MCF 10A (cell line): Measurements from ENCODE around the gene CYP27C1. TPM values are rescaled to one million over a fixed set of nuclear protein-coding genes. Genes with fewer than 3 reads are reported as not detected.
"Not testable (repeated sequence)": the region's sequence is repeated elsewhere in the genome, so short reads cannot be mapped to it uniquely, and the experiment has no call there.

Experiments
- BruUV-seq: library from RNA; stranded (reverse); fragments of 400-500 nt; replicated peaks from 2 replicates; lab custom pipeline; 2021; lab: Mats Ljungman, UMichigan
- CTCF ChIA-PET: fragments of 300-600 bp; sonication (Branson Sonifier 250); formaldehyde crosslinking; extraction: SDS; loops from one replicate; lab custom pipeline; 2021; ENCODE audit warnings: antibody characterized with exemption, inconsistent platforms; lab: Yijun Ruan, JAX
- POLR2A ChIA-PET: fragments of 300-600, 350-650 bp; sonication (Branson Sonifier 250); formaldehyde crosslinking; extraction: SDS; loops from one replicate; lab custom pipeline; 2020; ENCODE audit warnings: antibody characterized with exemption, inconsistent platforms; lab: Yijun Ruan, JAX
- DNase-seq: peaks from one replicate; pipeline ENCODE4 v3.0.0-alpha.2; 2018; ENCODE audit not compliant: unreplicated experiment
- H3K27ac Mint-ChIP-seq: one replicate; pipeline ENCODE4 v1.8.0; 2022; ENCODE audit warnings: mild to moderate bottlenecking, low read depth, mixed read lengths; ENCODE audit not compliant: unreplicated experiment
- H3K27me3 Mint-ChIP-seq: one replicate; pipeline ENCODE4 v1.8.0; 2022; ENCODE audit warnings: mixed read lengths; ENCODE audit not compliant: insufficient read depth, unreplicated experiment
- H3K36me3 Mint-ChIP-seq: one replicate; pipeline ENCODE4 v1.8.0; 2022; ENCODE audit warnings: mild to moderate bottlenecking, moderate library complexity, mixed read lengths; ENCODE audit not compliant: insufficient read depth, unreplicated experiment
- H3K4me1 Mint-ChIP-seq: one replicate; pipeline ENCODE4 v1.8.0; 2022; ENCODE audit warnings: mixed read lengths; ENCODE audit not compliant: insufficient read depth, unreplicated experiment
- H3K4me3 Mint-ChIP-seq: one replicate; pipeline ENCODE4 v1.8.0; 2022; ENCODE audit warnings: mild to moderate bottlenecking, moderate library complexity, mixed read lengths; ENCODE audit not compliant: unreplicated experiment
- H3K9me3 Mint-ChIP-seq: one replicate; pipeline ENCODE4 v1.8.0; 2022; ENCODE audit warnings: mixed read lengths; ENCODE audit not compliant: unreplicated experiment
- intact Hi-C: fragments of 100-400 bp; cut with micrococcal nuclease; formaldehyde crosslinking; loops from 2 replicates; pipeline ENCODE4 v1.14.1; 2022
- total RNA-seq: library from RNA; stranded (reverse); gene quantifications from 2 replicates; pipeline ENCODE4 v1.2.3, GENCODE V29; 2022
- TF ChIP-seq, protein P1 (sequence below): fragments of 200-600 bp; IDR thresholded peaks from one replicate; pipeline ENCODE4 v1.8.0; 2022; ENCODE audit warnings: antibody characterized with exemption, mild to moderate bottlenecking; ENCODE audit not compliant: unreplicated experiment

The CYP27C1 gene
- total RNA-seq, 1 experiment from 2014 or later, result not detected

DNA sequence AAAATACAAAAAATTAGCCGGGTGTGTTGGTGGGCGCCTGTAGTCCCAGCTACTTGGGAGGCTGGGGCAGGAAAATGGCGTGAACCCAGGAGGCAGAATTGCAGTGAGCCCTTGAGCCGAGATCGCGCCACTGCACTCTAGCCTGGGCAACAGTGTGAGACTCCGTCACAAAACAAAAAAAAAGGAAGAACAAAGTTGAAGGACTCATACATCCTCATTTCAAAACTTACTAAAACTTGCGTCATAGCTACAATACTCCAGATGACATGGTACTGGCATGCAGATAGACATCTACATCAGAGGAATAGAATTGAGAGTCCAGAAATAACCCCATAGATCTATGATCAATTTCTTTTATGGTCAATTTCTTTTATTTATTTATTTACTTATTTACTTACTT is 13.6 kb upstream of the CYP27C1 start:
- Mint-ChIP-seq H3K9me3 (peaks cover 16% of the 10 kb centered on the region), H3K4me1 (no peaks in the 10 kb centered on the region), H3K4me3 (no peak overlapping the region), H3K27me3 (no peaks in the 10 kb centered on the region), H3K27ac (no peak overlapping the region), H3K36me3 (no peaks in the 10 kb centered on the region)
- intact Hi-C loops, result no loop called here
- no peak for DNase-seq
- no TSS peak for BruUV-seq
- CTCF ChIA-PET, result no interaction called here
- TF ChIP-seq, protein P1, sequence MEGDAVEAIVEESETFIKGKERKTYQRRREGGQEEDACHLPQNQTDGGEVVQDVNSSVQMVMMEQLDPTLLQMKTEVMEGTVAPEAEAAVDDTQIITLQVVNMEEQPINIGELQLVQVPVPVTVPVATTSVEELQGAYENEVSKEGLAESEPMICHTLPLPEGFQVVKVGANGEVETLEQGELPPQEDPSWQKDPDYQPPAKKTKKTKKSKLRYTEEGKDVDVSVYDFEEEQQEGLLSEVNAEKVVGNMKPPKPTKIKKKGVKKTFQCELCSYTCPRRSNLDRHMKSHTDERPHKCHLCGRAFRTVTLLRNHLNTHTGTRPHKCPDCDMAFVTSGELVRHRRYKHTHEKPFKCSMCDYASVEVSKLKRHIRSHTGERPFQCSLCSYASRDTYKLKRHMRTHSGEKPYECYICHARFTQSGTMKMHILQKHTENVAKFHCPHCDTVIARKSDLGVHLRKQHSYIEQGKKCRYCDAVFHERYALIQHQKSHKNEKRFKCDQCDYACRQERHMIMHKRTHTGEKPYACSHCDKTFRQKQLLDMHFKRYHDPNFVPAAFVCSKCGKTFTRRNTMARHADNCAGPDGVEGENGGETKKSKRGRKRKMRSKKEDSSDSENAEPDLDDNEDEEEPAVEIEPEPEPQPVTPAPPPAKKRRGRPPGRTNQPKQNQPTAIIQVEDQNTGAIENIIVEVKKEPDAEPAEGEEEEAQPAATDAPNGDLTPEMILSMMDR, result no peak
- POLR2A ChIA-PET, result no interaction called here

DNA sequence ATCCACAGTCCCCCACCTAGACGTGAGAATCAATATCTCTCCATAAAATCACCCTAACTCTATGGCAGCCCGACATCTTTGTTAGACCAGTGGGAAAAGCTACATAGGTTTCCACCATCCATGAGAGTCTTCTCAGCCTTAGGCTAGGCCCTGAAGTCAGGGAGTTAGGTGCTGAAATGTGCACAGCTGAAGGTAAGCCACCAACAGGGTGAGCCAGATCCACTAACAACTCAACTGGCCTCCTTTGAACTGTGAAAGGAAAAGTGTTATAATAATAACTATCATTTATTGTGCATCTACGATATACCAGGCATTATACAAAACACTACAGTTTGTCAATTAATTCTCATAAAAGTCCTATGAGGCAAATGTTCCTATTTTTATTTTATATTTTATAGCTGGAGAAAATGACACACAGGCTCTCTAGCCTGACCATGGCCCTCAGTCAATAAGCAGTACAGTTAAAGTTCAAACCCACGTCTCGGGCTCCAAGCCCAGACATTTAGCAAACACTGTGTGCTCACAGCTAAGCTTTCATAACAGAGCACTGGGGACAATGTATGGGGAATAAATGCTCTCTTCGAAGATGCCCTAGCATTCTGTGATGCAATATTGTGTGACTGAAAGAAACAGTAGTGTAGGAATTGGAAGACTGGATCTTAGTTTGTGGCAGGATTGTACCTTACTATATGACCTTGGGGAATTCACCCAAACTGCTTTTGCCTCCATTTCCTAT is 11.2 kb upstream of the CYP27C1 start:
- DNase-seq, result no peak
- Mint-ChIP-seq H3K4me1 (peaks cover 4% of the 10 kb centered on the region), H3K4me3 (no peak overlapping the region), H3K9me3 (no peaks in the 10 kb centered on the region), H3K36me3 (no peaks in the 10 kb centered on the region), H3K27me3 (no peaks in the 10 kb centered on the region), H3K27ac (no peak overlapping the region)
- CTCF ChIA-PET, result no interaction called here
- POLR2A ChIA-PET, result no interaction called here
- intact Hi-C loops, result no loop called here
- TF ChIP-seq, protein P1, result no peak
- BruUV-seq, result no TSS peak

DNA sequence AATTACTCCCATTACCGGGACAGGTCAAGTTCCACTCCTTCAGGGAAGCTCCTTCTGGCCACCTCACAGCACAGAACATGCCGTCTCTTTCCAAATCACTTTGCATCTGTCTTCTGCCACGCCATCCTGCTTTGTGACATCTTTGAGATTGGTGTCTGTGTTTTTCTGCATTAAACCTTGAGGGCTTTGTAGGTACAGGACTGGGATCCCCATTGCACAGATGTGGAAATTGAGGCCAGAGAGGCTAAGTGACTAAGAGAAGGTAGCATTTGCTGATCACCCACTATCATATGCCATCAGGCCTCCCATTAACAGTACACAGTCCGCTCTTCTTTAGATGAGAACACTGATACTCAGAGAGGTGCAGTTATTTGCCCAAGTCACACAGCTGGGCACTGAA is 9.5 kb upstream of the CYP27C1 start:
- TF ChIP-seq, protein P1, result no peak
- no peak overlapping the region for H3K4me3 Mint-ChIP-seq
- intact Hi-C loops, result no loop called here
- BruUV-seq, result no TSS peak
- peaks cover 6% of the 10 kb centered on the region for H3K4me1 Mint-ChIP-seq
- no peaks in the 10 kb centered on the region for H3K27me3 Mint-ChIP-seq
- no peaks in the 10 kb centered on the region for H3K36me3 Mint-ChIP-seq
- DNase-seq, result no peak
- ChIA-PET POLR2A (no interaction called here), CTCF (no interaction called here)
- H3K9me3 Mint-ChIP-seq, result no peaks in the 10 kb centered on the region
- no peak overlapping the region for H3K27ac Mint-ChIP-seq

DNA sequence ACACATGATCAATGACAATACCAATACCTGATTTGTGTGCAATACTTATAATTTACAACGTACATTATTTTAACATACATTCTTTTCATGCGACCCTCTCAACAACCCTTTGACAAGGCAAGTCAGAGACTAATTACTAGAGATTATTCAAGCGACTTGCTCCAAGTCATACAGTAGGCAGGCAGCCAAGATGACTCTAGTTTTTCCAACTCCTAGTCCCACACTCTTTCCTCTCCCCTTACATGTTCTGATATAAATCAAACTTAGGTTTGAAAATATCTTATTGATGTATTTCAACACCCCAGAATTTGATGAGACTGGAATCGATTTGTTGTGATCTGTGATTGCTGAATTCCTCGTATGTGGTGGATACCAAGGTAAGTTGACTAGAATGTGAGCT is 8.0 kb upstream of the CYP27C1 start:
- CTCF ChIA-PET, result no interaction called here
- H3K4me1 Mint-ChIP-seq, result peaks cover 6% of the 10 kb centered on the region
- no TSS peak for BruUV-seq
- TF ChIP-seq, protein P1, result no peak
- intact Hi-C loops, result no loop called here
- no peak overlapping the region for H3K4me3 Mint-ChIP-seq
- no peaks in the 10 kb centered on the region for H3K9me3 Mint-ChIP-seq
- H3K27ac Mint-ChIP-seq, result no peak overlapping the region
- POLR2A ChIA-PET, result no interaction called here
- no peak for DNase-seq
- no peaks in the 10 kb centered on the region for H3K27me3 Mint-ChIP-seq
- no peaks in the 10 kb centered on the region for H3K36me3 Mint-ChIP-seq

DNA sequence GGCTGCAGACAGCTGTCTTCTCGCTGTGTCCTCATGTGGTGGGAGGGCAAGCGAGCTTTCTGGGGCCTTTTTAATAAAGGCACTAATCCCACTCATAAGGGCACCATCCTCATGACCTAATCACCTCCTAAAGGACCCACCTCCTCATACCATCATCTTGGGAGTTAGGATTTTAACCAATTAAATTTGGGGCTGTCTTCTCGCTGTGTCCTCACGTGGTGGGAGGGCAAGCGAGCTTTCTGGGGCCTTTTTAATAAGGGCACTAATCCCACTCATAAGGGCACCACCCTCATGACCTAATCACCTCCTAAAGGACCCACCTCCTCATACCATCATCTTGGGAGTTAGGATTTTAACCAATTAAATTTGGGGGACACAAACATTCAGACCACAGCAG is 7.2 kb upstream of the CYP27C1 start:
- intact Hi-C loops, CTCF ChIA-PET, H3K9me3 Mint-ChIP-seq, H3K4me1 Mint-ChIP-seq, H3K36me3 Mint-ChIP-seq, POLR2A ChIA-PET, BruUV-seq, H3K27ac Mint-ChIP-seq, DNase-seq, H3K4me3 Mint-ChIP-seq, H3K27me3 Mint-ChIP-seq: not testable (repeated sequence)
